Brain pericyte (primary cell): ENCODE measurements around the gene LRWD1.

Source experiments
- DNase-seq: peaks from one replicate; pipeline ENCODE4 v3.0.0-alpha.2; 2012; ENCODE audit warnings: low read depth, low spot score

LRWD1 gene

DNA sequence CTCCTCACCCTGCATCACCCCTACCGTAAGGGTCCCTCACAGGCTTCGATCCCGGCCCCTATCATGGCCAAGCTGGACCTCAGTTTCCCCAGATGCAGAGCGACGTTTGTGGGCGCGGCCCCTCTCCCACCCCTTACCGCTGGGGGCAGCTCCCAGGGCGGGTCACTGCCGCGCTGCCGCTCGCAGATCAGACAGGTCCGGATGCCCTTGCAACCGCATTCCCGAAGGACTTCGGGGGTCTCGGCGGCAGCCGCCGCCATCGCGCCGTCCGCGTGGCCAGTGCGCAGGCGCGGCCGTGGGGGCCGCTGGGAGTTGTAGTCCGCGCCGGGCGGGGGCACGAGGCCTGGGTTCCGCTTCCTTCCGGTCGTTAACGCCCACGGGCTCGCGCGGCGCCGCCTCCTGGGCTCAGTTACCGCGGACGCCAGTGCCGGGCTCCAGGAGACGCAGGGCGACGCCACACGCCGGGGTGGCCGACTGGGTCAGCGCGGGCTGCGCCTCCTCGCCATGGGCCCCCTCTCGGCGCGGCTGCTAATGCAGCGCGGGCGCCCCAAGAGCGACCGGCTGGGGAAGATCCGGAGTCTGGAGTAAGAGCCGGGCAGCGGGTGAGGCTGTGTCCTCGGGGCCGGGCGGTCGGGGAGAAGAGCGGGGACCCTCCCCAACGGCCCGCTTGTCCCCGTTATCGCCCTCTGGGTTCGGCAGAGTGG lies at the start of gene LRWD1, which contains the start of gene ALKBH4:
Gene LRWD1 (plus strand): TSS at position 408 of the 704 bp plus-strand sequence. CDS start 97 bp downstream, at position 505.
Gene ALKBH4 (minus strand): TSS at position 287 of the 704 bp plus-strand sequence. CDS start 27 bp downstream, at position 260.
- DNase-seq, result peak; percentile 53

DNA sequence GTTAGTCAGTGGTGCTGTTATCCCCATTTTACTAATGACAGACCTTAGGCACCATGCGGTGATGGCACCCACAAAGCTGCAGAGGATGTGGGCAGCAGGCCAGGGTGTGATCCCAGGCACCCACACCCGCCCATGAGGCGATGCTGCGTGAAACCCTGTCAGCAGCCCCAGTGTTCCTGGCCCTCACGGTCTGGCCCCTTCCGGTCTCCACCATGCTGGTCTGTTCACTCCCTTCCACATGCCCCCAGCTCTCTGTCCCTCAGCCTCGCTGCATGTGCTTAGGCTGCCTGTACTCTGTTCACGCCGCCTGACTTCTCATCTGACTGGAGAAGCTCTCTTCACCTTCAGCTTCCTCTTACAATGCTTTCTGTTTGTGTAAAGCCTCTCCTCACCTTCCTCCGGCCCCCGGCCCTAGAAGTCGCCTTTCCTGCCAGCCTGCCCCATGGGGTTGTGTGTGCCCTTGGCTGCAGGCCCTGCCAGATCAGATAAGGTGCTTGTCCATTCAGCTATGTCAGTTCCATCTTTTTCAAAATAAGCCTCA lies 49.0 kb upstream of the LRWD1 start:
- no peak for DNase-seq

DNA sequence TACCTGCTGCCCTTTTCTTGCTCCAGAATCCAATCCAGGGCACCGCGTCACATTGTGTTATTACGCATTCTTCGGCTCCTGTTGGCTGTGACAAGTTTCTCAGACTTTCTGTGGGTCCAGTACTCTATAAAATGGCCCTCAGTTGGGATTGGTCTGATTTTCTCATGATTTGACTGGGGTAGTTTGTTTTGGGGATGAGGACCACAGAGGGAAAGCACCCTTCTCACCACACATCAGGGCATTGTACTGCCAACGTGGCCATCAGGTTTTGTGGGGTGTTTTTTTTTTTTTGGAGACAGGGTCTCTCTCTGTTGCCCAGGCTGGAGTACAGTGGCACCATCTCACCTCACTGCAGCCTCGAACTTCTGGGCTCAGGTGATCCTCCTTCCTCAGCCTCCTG lies 48.4 kb upstream of the LRWD1 start:
- no peak for DNase-seq

DNA sequence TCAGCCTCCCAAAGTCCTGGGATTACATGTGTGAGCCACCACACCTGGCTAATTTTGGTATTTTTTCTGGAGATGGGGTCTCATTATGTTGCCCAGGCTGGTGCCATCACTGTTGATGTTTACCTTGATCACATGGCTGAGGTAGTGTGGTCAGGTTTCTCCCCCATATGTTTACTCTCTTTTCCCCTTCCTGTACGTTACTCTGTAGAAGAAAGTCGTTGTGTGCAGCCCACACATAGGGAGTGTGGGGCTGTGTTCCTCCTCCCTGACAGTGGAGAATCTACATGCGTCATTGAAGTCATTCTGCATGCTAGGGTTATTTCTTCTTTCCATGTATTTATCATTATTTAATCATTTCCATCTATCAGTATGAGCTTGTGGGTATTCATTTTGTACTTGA lies 47.7 kb upstream of the LRWD1 start:
- no peak for DNase-seq

DNA sequence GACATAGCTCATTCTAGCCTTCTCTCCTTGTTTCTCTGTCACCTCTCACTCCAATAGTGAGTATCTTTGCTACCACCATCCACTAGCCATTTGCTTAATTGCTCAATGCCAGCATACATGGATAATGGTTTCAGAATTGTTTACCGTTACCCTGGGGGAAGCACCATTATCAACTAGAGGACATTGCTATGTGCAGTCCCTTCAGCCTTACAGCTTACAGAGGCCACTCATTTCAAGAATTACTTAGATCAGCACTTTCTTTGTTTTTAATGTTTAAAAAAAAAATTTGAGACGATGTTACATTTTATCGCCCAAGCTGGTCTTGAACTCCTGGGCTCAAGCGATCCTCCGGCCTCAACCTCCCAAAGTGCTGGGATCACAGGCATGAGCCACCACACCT lies 46.2 kb upstream of the LRWD1 start:
- no peak for DNase-seq

DNA sequence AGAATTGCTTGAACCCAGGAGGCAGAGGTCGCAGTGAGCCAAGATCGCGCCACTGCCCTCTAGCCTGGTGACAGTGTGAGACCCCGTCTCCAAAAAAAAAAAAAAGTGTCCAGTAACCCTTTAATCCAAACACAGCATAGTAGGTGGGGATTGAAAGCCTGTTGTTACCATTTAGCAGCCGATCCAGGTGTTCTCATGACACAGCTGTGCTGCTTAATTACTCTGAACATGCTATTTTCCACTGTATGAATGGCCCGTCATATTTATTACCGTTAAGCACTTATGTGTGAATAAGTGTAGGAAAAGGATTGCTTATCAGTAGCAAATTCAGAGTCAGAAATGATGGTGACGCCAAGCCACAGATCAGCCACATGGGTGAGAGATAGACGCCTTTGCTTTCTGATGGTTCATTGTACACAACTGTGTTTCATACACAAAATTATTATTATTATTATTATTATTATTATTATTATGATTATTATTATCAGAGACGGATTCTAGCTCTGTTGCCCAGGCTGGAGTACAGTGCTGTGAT lies 43.0 kb upstream of the LRWD1 start:
- DNase-seq, result no peak

DNA sequence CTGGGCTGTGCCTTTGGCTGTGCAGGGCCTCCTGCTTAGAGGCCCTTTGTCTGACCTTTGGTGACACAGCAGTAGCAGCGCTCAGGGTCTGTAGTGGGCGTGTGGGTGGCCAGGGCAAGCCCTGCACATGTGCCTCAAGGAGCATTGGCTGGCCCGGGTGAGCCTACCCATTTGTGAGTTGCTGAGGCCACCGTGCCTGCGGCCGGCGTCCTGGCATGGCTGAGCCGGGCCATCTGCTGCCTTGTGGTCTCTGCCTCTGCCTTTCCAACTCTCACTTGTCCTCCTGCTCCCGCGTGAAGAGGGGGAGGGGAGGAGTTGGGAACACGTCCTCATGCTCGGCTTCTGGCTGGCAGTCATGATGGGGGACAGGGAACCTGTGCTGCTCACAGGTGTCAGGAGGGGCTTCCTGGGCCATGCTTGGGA lies 40.6 kb upstream of the LRWD1 start:
- DNase-seq, result no peak

DNA sequence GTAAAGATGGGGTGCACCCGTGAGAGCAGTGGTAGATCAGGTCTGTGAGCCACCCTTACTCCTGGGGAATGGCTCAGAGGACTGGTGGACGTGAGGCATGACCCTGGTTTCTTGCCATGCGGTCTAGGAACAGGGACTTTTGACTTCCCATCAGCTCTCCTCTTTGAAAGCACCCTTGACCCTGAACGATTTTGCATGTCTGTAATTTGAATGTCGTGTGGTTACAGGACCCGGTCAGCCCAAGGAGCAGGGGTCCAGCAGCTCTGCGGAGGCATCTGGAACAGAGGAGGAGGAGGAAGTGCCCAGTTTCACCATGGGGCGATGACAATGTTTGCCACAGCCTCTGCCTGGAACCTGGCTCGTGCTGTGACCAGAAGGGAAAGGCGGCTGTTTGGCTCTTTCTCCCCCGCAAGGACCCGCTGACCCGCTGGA lies 40.0 kb upstream of the LRWD1 start:
- DNase-seq, result no peak

DNA sequence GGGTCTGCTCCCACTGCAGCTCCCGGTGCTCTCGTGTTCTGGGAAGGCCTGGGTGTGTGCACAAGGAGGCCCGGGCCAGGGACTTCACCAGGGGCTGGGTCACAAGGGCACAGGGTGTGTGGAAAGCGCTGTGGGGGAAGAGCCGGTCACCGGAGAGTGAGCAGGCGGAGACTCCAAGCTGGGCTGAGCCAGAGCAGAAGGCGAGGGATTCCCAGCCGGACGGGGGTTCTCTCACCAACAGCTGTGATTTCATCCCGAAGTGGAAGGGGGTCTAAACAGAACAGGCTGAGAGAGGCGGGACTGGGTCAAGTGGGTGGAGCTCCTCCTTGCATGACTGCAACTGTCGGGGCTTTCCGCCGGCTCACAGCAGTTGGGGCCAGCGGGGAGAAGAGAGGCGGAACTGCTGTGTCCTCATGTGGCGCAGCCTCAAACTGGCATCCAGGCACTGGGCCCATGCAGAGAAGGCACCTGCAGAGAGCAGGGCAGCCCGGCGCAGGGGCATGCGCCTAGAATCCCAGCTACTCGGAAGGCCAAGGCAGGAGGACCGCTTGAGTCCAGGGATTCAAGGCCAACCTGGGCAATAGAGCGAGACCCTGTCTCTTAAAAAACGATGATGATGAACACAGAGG lies 39.0 kb upstream of the LRWD1 start:
- DNase-seq, result no peak

DNA sequence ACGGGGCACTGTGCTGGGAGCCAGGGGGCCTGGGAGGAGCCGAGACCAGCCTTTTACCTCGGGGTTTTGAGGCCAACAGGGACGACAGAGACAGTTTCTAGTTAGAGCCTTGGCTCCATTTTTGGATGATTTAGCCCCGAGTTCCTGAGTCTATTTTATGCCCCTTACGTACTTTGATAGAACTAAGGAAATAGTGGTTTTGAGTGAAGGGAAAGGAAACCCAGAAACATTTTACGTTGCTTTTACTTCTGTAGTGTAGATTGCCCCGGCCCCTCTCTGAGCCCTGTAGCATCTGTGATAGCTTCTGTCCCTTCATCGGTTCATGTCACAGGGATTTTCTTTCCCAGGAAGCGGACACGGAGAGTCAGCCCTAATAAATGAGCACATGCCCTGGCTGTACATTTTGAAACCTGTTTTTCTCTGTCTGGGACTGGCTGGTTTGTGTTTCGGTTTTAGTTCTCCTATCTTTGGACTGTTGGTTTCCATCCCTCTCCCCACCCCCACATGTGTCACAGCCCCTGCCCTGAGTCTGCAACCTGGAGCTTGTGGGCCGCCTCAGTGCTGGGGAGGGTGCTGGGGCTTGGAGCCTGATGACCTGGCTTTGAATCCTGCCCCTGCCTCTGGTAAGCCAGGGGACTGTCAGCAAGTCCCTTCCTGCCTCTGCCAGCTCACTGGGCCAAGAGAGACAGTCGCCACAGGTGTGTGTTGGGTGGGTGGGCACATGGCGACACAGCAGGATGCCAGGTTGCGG lies 38.3 kb upstream of the LRWD1 start:
- DNase-seq, result no peak

DNA sequence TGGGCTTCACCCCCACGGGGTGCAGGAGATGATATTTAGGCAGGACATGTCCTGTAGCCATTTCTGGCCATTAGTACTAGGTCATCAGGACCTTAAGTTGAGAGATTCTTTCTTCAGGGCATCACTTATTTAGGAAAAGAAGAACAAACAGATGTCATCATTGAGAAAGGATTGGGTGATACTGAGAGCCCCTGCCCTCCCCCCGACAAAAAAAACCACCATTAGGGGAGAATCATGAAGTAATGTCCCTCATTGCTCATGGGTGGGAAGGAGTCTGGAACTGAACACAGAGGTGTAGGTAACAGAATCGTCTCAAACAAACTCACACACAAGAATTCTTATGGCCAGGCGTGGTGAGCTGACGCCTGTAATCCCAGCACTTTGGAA lies 37.8 kb upstream of the LRWD1 start:
- DNase-seq, result no peak

DNA sequence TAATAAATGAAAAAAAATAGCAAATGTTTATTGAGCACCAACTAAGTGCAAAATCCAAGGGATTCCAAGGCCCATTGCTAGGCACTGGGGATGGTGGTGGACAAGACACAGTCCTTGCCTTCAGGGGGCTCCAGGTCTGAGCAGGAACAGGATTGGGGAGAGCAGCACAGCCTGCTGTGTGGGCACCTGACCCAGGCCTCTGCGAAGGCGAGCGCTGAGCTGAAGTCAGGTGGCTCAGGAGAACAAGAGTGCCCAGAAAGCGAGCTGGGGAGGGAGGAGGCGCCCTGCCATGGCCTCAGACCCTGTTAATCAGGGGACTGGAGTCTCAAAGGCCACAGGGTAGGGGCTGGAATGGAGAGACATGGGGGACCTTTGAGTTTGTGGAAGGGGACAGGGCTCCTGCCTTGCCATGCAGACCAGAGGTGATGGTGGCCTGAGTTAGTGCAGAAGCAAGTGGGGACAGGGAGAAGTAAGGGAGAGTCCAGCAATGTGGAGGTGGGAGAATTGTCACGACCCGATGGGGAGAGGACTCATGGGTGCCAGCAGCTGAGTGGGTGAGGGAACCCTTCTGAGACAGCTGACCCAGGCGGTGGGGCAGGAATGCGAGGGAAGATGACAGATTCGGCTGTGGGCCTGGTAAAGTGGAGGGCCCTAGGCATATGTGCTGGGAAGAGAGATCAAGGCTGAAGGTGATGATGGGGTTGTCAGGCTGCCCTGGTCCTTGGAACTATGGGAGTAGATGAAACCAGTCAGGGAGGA lies 35.5 kb upstream of the LRWD1 start:
- no peak for DNase-seq

DNA sequence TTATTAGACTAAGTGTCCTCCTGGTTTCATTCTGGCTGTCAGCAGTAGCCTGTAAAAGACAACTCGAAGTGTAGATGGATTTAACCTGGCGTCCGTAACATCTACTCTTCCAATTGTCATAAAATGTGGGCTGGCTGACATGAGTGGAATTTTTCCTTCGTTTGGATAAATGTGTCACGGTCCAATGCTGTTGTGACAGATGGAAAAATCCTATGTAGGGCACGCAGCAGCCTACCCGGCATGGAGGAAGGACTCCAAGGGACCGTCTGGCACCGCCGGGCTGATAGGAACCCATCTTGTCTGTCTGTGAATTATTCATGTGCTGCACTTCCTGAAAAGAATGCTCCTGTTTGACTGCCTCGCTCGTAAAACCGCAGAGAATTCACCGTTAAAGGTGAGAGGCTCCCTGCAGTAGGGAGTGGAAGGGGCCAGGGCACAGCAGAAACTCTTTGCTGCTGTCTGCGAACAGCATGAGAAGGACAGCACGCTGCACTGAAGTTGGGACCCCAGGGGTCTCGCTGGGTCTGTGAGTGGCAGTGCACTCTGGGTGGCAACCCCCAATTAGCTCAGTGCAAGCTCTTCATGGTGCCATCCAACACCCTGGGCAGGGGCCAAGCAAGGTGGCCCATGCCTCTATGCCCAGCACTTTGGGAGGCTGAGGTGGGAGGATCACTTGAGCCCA lies 33.0 kb upstream of the LRWD1 start:
- no peak for DNase-seq

DNA sequence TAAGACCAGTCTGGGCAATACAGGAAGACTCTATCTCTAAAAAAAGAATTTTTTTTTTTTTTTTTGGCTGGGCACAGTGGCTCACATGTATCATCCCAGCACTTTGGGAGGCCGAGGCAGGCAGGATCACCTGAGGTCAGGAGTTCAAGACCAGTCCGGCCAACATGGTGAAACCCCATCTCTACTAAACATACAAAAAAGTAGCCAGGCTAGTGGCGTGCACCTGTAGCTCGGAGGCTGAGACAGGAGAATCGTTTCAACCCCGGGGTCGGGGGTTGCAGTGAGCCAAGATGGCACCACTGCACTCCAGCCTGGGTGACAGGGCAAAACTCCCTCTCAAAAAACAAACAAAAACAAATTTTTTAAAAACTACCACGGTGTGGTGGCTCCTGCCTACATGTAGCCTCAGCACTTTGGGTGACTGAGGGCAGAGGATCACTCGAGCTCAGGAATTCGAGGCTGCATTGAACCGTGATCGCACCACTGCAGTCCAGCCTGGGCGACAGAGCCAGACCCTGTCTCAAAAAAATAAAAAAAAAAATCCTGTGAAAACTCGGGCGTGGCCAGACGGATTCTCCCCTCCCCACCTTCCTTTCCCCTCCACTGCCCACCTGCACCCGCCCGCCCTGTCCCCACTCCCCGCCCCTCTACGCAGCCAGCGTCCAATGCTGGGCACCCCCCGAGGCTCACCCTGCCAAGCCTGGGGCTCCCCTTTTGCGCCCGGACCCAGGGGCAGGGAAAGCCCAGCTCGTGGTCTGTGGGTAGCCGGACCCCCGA lies 32.2 kb upstream of the LRWD1 start:
- no peak for DNase-seq

DNA sequence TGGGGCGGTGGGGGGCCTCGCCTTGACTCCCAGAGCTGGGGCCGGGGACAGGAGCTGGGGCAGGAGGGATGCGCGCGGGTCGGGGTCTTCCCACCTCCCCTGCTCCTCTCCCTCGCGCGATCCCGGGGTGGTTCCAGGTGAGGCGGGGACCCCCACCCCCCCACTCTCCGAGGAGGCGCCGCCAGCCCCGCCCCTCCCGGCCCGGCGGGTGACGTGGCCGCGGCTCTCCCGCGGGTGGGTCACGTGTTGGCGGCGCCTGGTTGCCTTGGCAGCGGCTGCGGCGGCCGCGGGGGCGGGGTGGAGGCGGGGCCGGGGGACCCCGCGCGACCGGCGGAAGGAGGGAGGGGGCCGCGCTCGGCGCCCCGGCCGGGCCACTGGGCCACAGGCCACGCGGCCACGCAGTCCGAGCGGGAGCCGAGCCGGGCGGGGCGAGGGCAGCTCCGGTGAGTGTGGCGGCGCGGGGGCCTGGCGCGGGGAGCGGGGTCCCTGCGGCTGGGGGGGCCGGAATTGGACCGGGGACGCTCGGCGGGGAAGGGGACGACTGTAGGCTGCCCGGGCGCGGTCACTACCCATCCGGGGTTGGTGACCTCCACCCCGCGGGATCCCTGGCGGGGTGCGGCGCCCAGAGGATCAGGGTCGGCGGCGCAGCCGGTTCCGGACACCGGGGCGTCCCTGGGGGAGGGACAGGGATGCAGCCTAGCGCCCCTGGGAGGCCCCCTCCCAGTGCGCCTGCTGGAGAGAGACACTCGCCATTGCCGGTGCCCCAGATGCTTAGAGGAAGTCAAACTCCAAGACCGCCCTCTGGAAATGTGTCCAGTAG lies 31.4 kb upstream of the LRWD1 start, which contains the start of gene ORAI2:
Gene ORAI2 (plus strand): TSS at position 357 of the 820 bp plus-strand sequence. CDS start 5,382 bp downstream, outside the sequence.
- no peak for DNase-seq

DNA sequence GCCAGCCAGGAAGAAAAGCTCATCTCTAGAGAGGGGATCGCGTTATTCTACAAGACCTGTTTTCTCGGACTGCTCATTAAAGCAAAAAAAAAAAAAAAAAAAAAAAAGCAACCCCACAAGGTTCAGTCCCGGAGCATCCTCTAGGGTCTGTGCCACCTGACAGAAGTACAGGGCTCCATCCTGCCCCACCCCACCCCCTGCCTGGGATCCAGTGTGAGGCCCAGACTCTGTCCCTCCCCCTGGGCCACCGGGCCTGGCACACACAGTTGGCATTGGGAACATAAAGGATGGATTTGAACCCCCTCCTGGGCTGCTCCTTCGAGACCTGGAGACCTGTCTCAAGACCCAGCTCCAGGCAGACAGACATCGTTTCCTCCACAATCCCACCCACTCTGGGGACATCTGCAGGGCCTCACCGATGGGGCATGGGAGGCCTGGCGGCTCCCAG lies 30.7 kb upstream of the LRWD1 start:
- DNase-seq, result no peak

DNA sequence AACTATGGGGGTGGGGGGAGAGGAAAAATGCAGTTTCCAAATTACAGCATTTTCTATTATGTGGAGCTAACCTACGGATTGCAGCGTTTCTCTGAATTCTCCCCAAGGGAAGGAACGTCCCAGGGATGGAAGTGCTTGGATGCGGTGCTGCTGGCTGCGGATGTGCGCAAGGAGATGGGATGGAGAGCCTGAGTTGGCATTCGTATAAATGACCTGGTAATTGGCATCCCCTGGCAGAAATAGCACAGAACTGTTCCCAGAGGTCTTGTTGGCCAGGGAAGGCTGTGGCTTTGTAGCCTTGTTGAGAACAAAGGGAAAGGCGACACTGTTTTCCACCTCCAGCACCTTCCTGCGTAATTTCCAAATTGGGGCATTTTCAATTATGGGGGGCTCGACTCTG lies 28.7 kb upstream of the LRWD1 start:
- DNase-seq, result no peak

DNA sequence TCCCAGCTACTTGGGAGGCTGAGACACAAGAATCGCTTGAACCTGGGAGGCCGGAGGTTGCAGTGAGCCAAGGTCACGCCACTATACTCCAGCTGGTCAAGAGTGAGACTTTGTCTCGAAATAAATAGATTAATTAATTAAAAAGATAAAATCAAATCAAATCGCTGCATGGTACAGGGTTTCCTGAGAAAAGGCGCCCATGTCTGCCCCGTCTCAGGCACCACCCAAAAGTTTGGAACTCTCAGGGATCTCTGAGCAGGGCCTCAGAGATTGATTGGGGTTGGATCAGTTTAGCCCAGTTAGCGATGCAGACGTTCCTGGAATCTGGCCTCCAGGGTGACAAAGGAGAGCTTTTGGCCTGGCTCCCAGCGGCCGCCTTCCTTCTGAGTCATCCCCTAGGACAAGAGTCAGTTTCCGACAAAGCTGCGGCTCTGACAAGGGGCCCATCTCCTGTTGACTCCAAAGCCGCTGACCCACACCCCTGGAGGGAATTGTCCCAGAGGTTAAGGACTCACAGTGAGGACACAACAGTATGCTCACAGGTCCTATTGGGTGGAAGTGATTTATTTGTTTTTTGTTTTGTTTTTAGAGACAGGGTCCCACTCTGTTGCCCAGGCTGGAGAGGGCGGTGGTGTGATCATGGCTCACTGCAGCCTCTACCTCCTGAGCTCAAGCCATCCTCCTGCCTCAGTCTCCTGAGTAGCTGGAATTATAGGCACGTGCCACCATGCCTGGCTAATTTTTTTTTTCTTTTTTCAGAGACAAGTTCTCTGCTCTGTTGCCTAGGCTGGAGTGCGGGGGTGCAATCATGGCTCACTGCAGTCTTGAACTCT lies 24.6 kb upstream of the LRWD1 start:
- no peak for DNase-seq
